GM12864 (cell line): ENCODE measurements around the gene VEGFD.

Source experiments
- DNase-seq: peaks from one replicate; pipeline ENCODE4 v3.0.0-alpha.2; 2011; ENCODE audit warnings: low read depth
- H3K4me3 ChIP-seq: 2 replicates; pipeline ENCODE4 v1.5.1; 2011; ENCODE audit warnings: mild to moderate bottlenecking, low read depth, low read length, control low read depth
- TF ChIP-seq, protein P1 (sequence below): IDR thresholded peaks from 2 replicates; pipeline ENCODE4 v1.5.1; 2011; ENCODE audit warnings: low read depth, mild to moderate bottlenecking, moderate library complexity, low read length, control low read depth, inconsistent platforms; ENCODE audit errors: missing control alignments

The VEGFD gene

DNA sequence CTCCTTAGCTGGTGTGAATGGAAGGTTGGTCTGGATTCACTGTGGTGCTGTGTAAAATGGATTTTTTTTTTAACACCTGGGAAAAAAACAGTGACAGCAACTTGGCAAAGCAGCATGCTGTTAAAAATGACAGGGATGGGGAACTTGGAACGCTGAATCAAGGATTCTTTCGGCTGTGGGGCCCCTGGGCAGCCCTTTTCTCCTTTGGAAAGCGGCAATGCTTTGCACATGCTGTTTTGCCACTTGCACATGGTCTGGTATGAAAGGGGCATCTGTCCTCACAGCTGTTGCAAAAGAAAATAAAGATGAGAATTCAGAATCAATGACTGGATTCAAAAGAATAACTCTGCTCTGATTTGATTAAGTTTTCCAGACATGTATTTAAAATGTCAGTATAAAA is 38.2 kb downstream of the VEGFD start:
- DNase-seq, result no peak
- TF ChIP-seq, protein P1, sequence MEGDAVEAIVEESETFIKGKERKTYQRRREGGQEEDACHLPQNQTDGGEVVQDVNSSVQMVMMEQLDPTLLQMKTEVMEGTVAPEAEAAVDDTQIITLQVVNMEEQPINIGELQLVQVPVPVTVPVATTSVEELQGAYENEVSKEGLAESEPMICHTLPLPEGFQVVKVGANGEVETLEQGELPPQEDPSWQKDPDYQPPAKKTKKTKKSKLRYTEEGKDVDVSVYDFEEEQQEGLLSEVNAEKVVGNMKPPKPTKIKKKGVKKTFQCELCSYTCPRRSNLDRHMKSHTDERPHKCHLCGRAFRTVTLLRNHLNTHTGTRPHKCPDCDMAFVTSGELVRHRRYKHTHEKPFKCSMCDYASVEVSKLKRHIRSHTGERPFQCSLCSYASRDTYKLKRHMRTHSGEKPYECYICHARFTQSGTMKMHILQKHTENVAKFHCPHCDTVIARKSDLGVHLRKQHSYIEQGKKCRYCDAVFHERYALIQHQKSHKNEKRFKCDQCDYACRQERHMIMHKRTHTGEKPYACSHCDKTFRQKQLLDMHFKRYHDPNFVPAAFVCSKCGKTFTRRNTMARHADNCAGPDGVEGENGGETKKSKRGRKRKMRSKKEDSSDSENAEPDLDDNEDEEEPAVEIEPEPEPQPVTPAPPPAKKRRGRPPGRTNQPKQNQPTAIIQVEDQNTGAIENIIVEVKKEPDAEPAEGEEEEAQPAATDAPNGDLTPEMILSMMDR, result no peak
- H3K4me3 ChIP-seq, result no peak overlapping the region

GRCh38 chrX:15344106-15344505 is 40.1 kb downstream of the VEGFD start:
- no peak for DNase-seq
- TF ChIP-seq, protein P1, result no peak
- H3K4me3 ChIP-seq, result no peak overlapping the region

GRCh38 chrX:15343075-15343476 is 41.1 kb downstream of the VEGFD start:
- H3K4me3 ChIP-seq, result no peak overlapping the region
- DNase-seq, result no peak
- TF ChIP-seq, protein P1, result no peak

GRCh38 chrX:15340867-15341266 is 43.3 kb downstream of the VEGFD start:
- no peak for DNase-seq
- TF ChIP-seq, protein P1, result no peak
- H3K4me3 ChIP-seq, result no peak overlapping the region

DNA sequence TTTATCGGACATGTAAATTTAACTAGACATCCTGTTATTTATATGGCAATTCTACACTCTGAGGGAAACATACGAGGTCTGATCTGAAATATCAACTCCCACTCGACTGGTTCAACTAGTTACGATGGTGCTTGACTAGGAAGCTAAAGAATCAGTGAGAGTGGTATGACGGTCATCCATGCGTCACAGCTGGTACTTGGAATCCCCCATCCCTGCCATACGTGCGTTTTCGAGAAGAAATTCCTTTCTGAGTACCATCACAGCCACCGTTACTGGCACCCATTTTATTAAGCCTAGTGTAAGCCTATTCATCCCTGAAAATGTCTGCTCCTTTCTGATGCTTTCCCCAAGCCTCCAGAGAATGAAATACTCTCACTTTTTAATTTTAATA is 48.2 kb downstream of the VEGFD start:
- H3K4me3 ChIP-seq, result peak overlapping the region; percentile 51
- TF ChIP-seq, protein P1, result no peak
- no peak for DNase-seq

DNA sequence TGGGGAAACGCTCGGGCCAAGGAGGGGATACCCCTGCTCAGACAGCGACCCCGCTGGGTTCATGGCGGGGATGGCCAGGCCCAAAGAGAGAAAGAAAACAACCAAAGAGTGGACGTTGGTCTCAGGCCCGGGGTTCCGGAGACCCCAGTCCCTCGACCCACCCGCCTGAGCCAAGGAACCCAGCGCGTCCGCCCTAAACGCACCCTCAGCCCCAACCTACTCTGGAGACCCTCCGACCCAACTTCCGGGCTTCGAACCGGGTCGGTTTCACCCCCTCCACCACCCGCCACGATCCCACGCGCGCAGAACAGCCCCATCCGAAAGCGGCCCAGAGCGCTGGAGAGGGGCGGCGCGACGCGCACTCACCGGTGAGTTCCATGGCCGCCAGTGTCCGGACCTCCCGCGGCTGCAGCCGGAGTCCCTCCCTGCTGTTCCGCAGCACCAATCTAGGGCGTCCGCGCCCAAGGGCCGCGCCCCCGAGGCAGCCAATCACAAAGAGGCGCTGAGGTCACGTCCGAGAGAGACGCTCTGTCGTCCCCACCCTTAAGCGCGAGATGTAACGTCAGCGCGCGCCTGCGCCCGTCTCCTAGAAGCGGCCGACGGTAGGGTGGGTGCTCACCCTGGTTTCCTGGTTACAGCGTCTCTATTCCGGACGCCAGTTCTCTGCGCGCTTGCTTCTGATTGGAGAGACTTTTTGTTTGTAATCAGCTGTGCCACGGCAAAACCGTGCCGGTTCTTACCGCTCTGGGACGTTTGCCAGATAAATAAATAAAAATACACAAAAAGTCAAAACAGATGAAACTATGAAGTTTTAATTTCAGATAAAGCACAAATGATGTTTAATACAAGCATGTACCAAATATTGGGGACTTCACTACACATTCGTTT is 48.8 kb downstream of the VEGFD start, which contains the start of gene PIGA:
PIGA (minus strand) TSS at position 389 of the 888 bp plus-strand sequence. CDS start 3,593 bp downstream, outside the sequence.
- DNase-seq, result peak; percentile 82
- TF ChIP-seq, protein P1, result no peak
- peak within 1 kb of the TSS; percentile 93 for H3K4me3 ChIP-seq
